Endothelial cell of umbilical vein (primary cell): ENCODE data around the gene RSPH10B. TPM values are rescaled to one million over a fixed set of nuclear protein-coding genes. Genes with fewer than 3 reads are reported as not detected.

Experiments
- BruUV-seq: library from RNA; stranded (reverse); fragments of 400-500 nt; replicated peaks from 2 replicates; lab custom pipeline; 2021; lab: Mats Ljungman, UMichigan
- CTCF ChIA-PET: fragments of 300-600, 350-600 bp; sonication (Branson Sonifier 250); formaldehyde crosslinking; loops from one replicate; lab custom pipeline; 2021; ENCODE audit warnings: antibody characterized with exemption, inconsistent platforms; lab: Charles Lee
- POLR2A ChIA-PET: fragments of 300-600, 350-600 bp; sonication (Branson Sonifier 250); formaldehyde crosslinking; loops from one replicate; lab custom pipeline; 2021; ENCODE audit warnings: antibody characterized with exemption, inconsistent platforms; lab: Charles Lee
- DNase-seq: peaks from one replicate; pipeline ENCODE4 v3.0.0-alpha.2; 2011; ENCODE audit warnings: low read depth, low spot score
- FAIRE-seq: peaks from 2 replicates; lab custom pipeline; 2011; peaks lifted over from hg19 to GRCh38; lab: Jason Lieb, UNC
- H2AFZ ChIP-seq: 2 replicates; pipeline ENCODE4 v1.6.0; 2012; ENCODE audit warnings: low read depth, low read length, control low read depth, inconsistent platforms
- H3K27ac ChIP-seq: 2 replicates; pipeline ENCODE4 v1.5.1; 2011; ENCODE audit warnings: low read depth, mild to moderate bottlenecking, control low read depth, low read length, moderate library complexity; ENCODE audit not compliant: insufficient read depth
- H3K27me3 ChIP-seq, 2 experiments: 2 replicates each; pipeline versions ENCODE4 v1.6.0 to v1.6.1; 2011; ENCODE audit warnings: low read length in 2 of 2, mixed read lengths in 1 of 2; ENCODE audit not compliant: control insufficient read depth in 2 of 2, insufficient read depth in 2 of 2
- H3K36me3 ChIP-seq, 2 experiments: 2 replicates in 1 of 2; 3 replicates in 1 of 2; pipeline ENCODE4 v1.5.1; 2011; ENCODE audit warnings: low read length in 2 of 2, mild to moderate bottlenecking in 1 of 2, moderate library complexity in 1 of 2; ENCODE audit not compliant: control insufficient read depth in 2 of 2, insufficient read depth in 2 of 2; ENCODE audit errors: extremely low read depth in 1 of 2
- H3K4me1 ChIP-seq: 3 replicates; pipeline ENCODE4 v1.5.1; 2011; ENCODE audit warnings: mild to moderate bottlenecking, low read length; ENCODE audit not compliant: control insufficient read depth, insufficient read depth; ENCODE audit errors: extremely low read depth
- H3K4me2 ChIP-seq: 2 replicates; pipeline ENCODE4 v1.6.1; 2011; ENCODE audit warnings: low read length, control low read depth, mixed read lengths; ENCODE audit not compliant: insufficient read depth
- H3K4me3 ChIP-seq, 3 experiments: fragments of 200-600 bp in 1 of 3; sonication (generic), shearing (Covaris generic) in 1 of 3; replicated peaks in 1 of 3; 2 replicates each; pipeline ENCODE4 v1.5.1; 2011 to 2016; ENCODE audit warnings: control low read depth in 3 of 3, low read length in 3 of 3, mild to moderate bottlenecking in 2 of 3, inconsistent platforms in 1 of 3, low read depth in 1 of 3, moderate library complexity in 1 of 3; ENCODE audit not compliant: insufficient read depth in 1 of 3
- H3K79me2 ChIP-seq: 2 replicates; pipeline ENCODE4 v1.6.0; 2012; ENCODE audit warnings: low read length, inconsistent platforms; ENCODE audit not compliant: control insufficient read depth, insufficient read depth
- H3K9ac ChIP-seq: replicated peaks from 2 replicates; pipeline ENCODE3; 2011; ENCODE audit warnings: low read length, control low read depth; ENCODE audit not compliant: insufficient read depth; ENCODE audit errors: extremely low read depth
- H3K9me1 ChIP-seq: replicated peaks from 3 replicates; pipeline ENCODE4 v1.6.0; 2011; ENCODE audit warnings: mild to moderate bottlenecking, low read length; ENCODE audit not compliant: control insufficient read depth, insufficient read depth; ENCODE audit errors: extremely low read depth
- H3K9me3 ChIP-seq: replicated peaks from 2 replicates; pipeline ENCODE4 v1.5.1; 2012; ENCODE audit warnings: low read length, inconsistent platforms; ENCODE audit not compliant: control insufficient read depth, insufficient read depth
- H4K20me1 ChIP-seq: replicated peaks from 2 replicates; pipeline ENCODE3; 2011; ENCODE audit warnings: mild to moderate bottlenecking, low read length; ENCODE audit not compliant: control insufficient read depth, insufficient read depth; ENCODE audit errors: extremely low read depth
- CTCF ChIP-seq, 2 donors: IDR thresholded peaks; 1 replicate in 1 of 2; 2 replicates in 1 of 2; pipeline ENCODE4 v1.5.1; 2011; ENCODE audit warnings: low read length in 2 of 2, mild to moderate bottlenecking in 2 of 2, moderate library complexity in 2 of 2, control low read depth in 1 of 2, inconsistent platforms in 1 of 2, low read depth in 1 of 2; ENCODE audit not compliant: insufficient read depth in 1 of 2; ENCODE audit errors: extremely low read depth in 1 of 2
- EZH2 ChIP-seq: IDR thresholded peaks from 2 replicates; pipeline ENCODE4 v1.6.1; 2012; ENCODE audit warnings: borderline replicate concordance, low read depth, mild to moderate bottlenecking, moderate library complexity, low read length, inconsistent platforms; ENCODE audit not compliant: severe bottlenecking
- FOS ChIP-seq: IDR thresholded peaks from 2 replicates; pipeline ENCODE4 v1.6.1; 2011; ENCODE audit warnings: mild to moderate bottlenecking, low read length, moderate library complexity, borderline replicate concordance; ENCODE audit not compliant: insufficient read depth
- GATA2 ChIP-seq: IDR thresholded peaks from 2 replicates; pipeline ENCODE4 v1.7.0; 2011; ENCODE audit warnings: low read depth, mild to moderate bottlenecking, moderate library complexity, mixed read lengths, low read length; ENCODE audit not compliant: insufficient read length, insufficient read depth
- JUN ChIP-seq: IDR thresholded peaks from 2 replicates; pipeline ENCODE4 v1.6.1; 2011; ENCODE audit warnings: borderline replicate concordance, low read depth; ENCODE audit not compliant: insufficient read length, insufficient read depth
- MAX ChIP-seq: IDR thresholded peaks from 2 replicates; pipeline ENCODE4 v1.6.1; 2011; ENCODE audit not compliant: insufficient read depth, insufficient read length
- MYC ChIP-seq: IDR thresholded peaks from one replicate; pipeline ENCODE4 v1.6.1; 2011; ENCODE audit warnings: mild to moderate bottlenecking, low read depth, low read length
- POLR2A ChIP-seq: IDR thresholded peaks from 2 replicates; pipeline ENCODE4 v1.6.1; 2012; ENCODE audit warnings: low read depth, mild to moderate bottlenecking, control low read depth, low read length
- POLR2AphosphoS5 ChIP-seq: IDR thresholded peaks from 2 replicates; pipeline ENCODE4 v1.6.1; 2012; ENCODE audit warnings: low read depth, mild to moderate bottlenecking, control low read depth, low read length, moderate library complexity; ENCODE audit not compliant: insufficient read depth
- dilution Hi-C: fragments of 300-500 bp; cut with MboI; formaldehyde crosslinking; loops from one replicate; pipeline ENCODE4 v1.15.0; 2019; ENCODE audit warnings: low sequenced_read_pairs; ENCODE audit not compliant: extremely low pct_ligation_motif_present
- intact Hi-C: fragments of 100-400 bp; cut with micrococcal nuclease; formaldehyde crosslinking; loops from one replicate; pipeline ENCODE4 v1.10.0; 2022
- polyA plus RNA-seq, 4 experiments: library from polyadenylated mRNA; depleted of rRNA in 3 of 4; stranded (reverse) in 3 of 4; unstranded in 1 of 4; fragments of >200 nt; gene quantifications; 2 replicates each; pipeline versions ENCODE4 v1.2.1 to v1.2.3, GENCODE V29; 2011 to 2012; ENCODE audit warnings: missing spikeins in 1 of 4
- total RNA-seq: library from RNA; stranded (reverse); gene quantifications from 2 replicates; pipeline ENCODE4 v1.2.3, GENCODE V29; 2021

Gene RSPH10B
- total and polyA plus RNA-seq, 2 donors (not counting 3 experiments of a cell fraction or from before 2014, with no cell fraction given), result 0.15 to 0.29 TPM

GRCh38 chr7:6015917-6016652 lies 45.6 kb upstream of the RSPH10B start:
- H3K4me3 ChIP-seq, result no peak overlapping the region
- no peak overlapping the region for H3K9ac ChIP-seq
- H3K4me2 ChIP-seq, result no peak overlapping the region
- no peak overlapping the region for H2AFZ ChIP-seq
- BruUV-seq, result no TSS peak
- ChIA-PET CTCF (interaction anchor here (1.3 kb wide), 1 partner anchor 24 kb away, joined by 3 read pairs; no protein-coding TSS in a partner anchor), POLR2A (no interaction called here)
- H3K36me3 ChIP-seq, result peaks cover 12 to 16% of the 10 kb centered on the region in 2 experiments
- dilution Hi-C loops (no loop called here), intact Hi-C loops (no loop called here)
- no peaks in the 10 kb centered on the region for H3K27me3 ChIP-seq
- H3K27ac ChIP-seq, result no peak overlapping the region
- no peaks in the 10 kb centered on the region for H3K9me3 ChIP-seq
- H3K79me2 ChIP-seq, result peaks cover 20% of the 10 kb centered on the region
- no peak for FAIRE-seq
- H4K20me1 ChIP-seq, result no peaks in the 10 kb centered on the region
- H3K4me1 ChIP-seq, result no peaks in the 10 kb centered on the region
- no peak for DNase-seq
- no peaks in the 10 kb centered on the region for H3K9me1 ChIP-seq
- TF ChIP-seq GATA2 (no peak), JUN (no peak), MYC (no peak), CTCF (IDR thresholded peaks at IDR 0.05; ENCODE audit: extremely low read depth in 1 of 2, insufficient read depth in 1 of 2, low read depth in 1 of 2, low read length in 2 of 2) (no peak), POLR2AphosphoS5 (no peak), POLR2A (no peak), FOS (no peak), MAX (no peak), EZH2 (no peak)
